SH-SY5Y (cell line): Measurements from ENCODE around the gene ITIH6.

Source experiments
- GATA2 ChIP-seq: IDR thresholded peaks from 2 replicates; pipeline ENCODE4 v1.6.1; 2011; ENCODE audit warnings: mild to moderate bottlenecking, low read depth, low read length
- GATA3 ChIP-seq: IDR thresholded peaks from 2 replicates; pipeline ENCODE4 v1.6.1; 2011; ENCODE audit warnings: low read depth, mild to moderate bottlenecking, low read length, moderate library complexity

- no peak for TF ChIP-seq GATA2
- no peak for TF ChIP-seq GATA3
Observed at GRCh38 chrX:54715621-54716020, 82.4 kb downstream of the ITIH6 start.
